Neutrophil (primary cell): ENCODE results near the gene RIC8A.

Experiments used
- H3K27ac ChIP-seq: fragments of 200-600 bp; sonication (generic); 2 replicates; pipeline ENCODE4 v1.5.1; 2016; ENCODE audit warnings: mild to moderate bottlenecking, moderate library complexity
- H3K27me3 ChIP-seq: fragments of 200-600 bp; sonication (generic); 2 replicates; pipeline ENCODE4 v1.6.0; 2016; ENCODE audit warnings: mild to moderate bottlenecking
- H3K36me3 ChIP-seq: fragments of 200-600 bp; sonication (generic); 2 replicates; pipeline ENCODE4 v1.5.1; 2017
- H3K4me1 ChIP-seq, 2 experiments: fragments of 200-600 bp in 1 of 2; sonication (generic) in 1 of 2; 1 replicate in 1 of 2; 2 replicates in 1 of 2; pipeline versions ENCODE4 v1.5.1 to v1.6.1; 2013 to 2016; ENCODE audit warnings: low read depth in 1 of 2, low read length in 1 of 2, mild to moderate bottlenecking in 1 of 2, moderate library complexity in 1 of 2; ENCODE audit not compliant: control insufficient read depth in 1 of 2, insufficient read depth in 1 of 2
- H3K4me3 ChIP-seq, 2 experiments: fragments of 200-600 bp in 1 of 2; sonication (generic) in 1 of 2; 1 replicate in 1 of 2; 2 replicates in 1 of 2; pipeline ENCODE4 v1.5.1; 2013 to 2016; ENCODE audit warnings: low read depth in 1 of 2, low read length in 1 of 2, mild to moderate bottlenecking in 1 of 2, moderate library complexity in 1 of 2
- H3K9me3 ChIP-seq: fragments of 200-600 bp; sonication (generic); 2 replicates; pipeline ENCODE4 v1.5.1; 2016
- CTCF ChIP-seq: fragments of 200-600 bp; sonication (generic); IDR thresholded peaks from 2 replicates; pipeline ENCODE4 v1.5.1; 2016; ENCODE audit warnings: antibody characterized with exemption

The RIC8A gene

GRCh38 chr11:255816-256215 lies 48.3 kb downstream of the RIC8A start:
- Histone ChIP-seq H3K9me3 (no peaks in the 10 kb centered on the region), H3K27me3 (peaks cover 5% of the 10 kb centered on the region), H3K36me3 (peaks cover 29% of the 10 kb centered on the region), H3K4me1 (peaks cover 0 to 3% of the 10 kb centered on the region in 2 experiments), H3K4me3 (no peak overlapping the region), H3K27ac (no peak overlapping the region)
- TF ChIP-seq CTCF, result no peak

DNA sequence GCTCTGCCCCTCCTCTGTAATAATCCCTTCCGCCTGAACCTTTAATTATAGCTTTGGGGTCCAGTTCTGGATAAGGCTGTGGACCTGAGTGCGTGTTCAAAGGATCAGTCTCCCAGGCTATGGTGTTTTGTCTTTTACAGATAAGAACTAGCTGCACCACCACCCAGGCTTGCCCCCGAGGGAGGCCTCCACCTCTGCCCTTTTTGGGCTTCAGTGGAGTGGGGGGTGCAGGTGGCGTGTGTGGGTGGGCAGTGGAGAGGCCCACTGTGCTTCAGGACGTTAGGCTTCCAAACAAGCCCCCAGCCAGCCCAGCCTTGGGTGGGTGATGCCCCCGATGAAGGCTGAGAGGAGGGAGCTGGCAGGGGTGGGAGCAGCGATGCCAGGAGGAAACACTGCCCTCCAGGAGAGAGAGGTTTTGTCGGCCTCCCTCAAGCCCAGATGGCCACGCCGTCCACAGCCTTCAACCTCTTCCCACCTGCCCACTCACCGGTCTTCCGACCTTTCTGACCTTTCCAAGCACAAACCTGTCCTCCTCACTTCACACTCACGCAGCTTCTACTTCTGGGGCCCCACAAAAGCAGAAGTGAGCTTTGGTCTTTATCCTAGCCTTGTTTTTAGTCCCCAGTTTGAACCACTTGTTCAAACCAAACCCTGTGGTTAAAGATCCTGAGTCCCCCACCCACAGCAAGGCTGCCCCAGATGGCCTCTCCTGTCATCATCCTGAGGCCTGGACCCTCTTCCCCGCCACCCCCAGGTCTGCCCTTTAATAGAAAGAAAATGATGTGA lies 49.6 kb downstream of the RIC8A start:
- Histone ChIP-seq H3K27ac (no peak overlapping the region), H3K9me3 (no peaks in the 10 kb centered on the region), H3K36me3 (peaks cover 18% of the 10 kb centered on the region), H3K27me3 (peaks cover 5% of the 10 kb centered on the region), H3K4me3 (no peak overlapping the region), H3K4me1 (no peaks in the 10 kb centered on the region)
- TF ChIP-seq CTCF, result no peak

GRCh38 chr11:257766-258493 lies 50.4 kb downstream of the RIC8A start:
- Histone ChIP-seq H3K4me3 (no peak overlapping the region), H3K27me3 (peaks cover 5% of the 10 kb centered on the region), H3K36me3 (peaks cover 10% of the 10 kb centered on the region), H3K27ac (no peak overlapping the region), H3K9me3 (no peaks in the 10 kb centered on the region), H3K4me1 (no peaks in the 10 kb centered on the region)
- no peak for TF ChIP-seq CTCF

GRCh38 chr11:259413-259812 lies 51.9 kb downstream of the RIC8A start:
- TF ChIP-seq CTCF, result no peak
- Histone ChIP-seq H3K4me3 (no peak overlapping the region), H3K27ac (no peak overlapping the region), H3K36me3 (no peaks in the 10 kb centered on the region), H3K27me3 (peaks cover 5% of the 10 kb centered on the region), H3K9me3 (no peaks in the 10 kb centered on the region), H3K4me1 (no peaks in the 10 kb centered on the region)

DNA sequence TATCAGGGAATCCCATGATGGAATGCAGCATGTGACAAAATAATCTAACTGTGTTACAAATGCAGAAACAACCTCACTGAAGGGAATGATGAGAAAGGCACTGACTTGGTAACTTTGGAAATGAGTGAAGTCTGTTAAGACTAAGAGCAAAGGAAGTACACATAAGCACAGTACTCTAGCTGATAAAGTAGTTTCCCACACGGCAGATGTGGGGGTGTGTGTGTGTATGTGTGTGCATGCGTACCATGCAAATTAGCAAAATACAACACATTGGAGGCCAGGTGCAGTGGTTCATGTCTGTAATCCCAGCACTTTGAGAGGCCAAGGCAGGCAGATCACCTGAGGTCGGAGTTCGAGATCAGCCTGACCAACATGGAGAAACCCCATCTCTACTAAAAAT lies 54.1 kb downstream of the RIC8A start:
- H3K4me1 ChIP-seq, result no peaks in the 10 kb centered on the region
- no peak for TF ChIP-seq CTCF
- H3K27ac ChIP-seq, result no peak overlapping the region
- no peak overlapping the region for H3K4me3 ChIP-seq
- peaks cover 5% of the 10 kb centered on the region for H3K27me3 ChIP-seq
- no peaks in the 10 kb centered on the region for H3K9me3 ChIP-seq
- no peaks in the 10 kb centered on the region for H3K36me3 ChIP-seq
